ENCODE data around the gene SYNDIG1.

SYNDIG1 gene

DNA sequence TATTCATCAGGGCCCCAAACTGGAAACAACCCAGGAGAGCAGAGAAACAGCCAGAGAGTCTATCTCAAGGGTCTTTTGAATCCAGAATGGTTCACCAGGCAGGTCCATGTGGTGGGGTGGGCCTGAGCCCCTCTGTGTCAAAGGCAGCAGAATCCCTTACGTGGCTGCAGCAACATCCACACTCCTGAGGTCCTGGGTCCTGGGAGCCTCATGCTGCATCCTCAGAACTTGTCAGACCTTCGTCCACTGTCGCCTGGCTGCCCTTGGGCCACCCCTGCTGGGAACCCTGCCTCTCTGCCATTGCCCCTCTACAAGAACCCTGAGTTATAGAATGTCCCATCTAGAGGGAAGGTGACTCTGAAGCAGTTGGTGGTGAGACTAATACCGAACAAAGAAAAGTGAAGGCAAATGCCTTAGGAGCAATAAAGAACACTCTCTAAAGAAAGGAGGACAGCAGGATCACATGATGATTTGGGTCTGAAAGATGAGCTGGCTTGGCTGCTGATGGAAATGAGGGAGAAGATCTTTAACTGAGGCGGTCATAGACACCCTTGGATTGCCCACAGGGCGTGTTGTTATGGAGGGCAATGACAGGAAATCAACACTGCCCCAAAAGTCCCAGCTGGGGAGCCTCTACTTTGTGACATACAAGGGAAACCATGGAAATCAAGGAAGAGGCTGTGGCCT lies 161.2 kb downstream of the SYNDIG1 start:
- DNase-seq (ENCODE audit: low read depth in 2 of 2) = no peak

DNA sequence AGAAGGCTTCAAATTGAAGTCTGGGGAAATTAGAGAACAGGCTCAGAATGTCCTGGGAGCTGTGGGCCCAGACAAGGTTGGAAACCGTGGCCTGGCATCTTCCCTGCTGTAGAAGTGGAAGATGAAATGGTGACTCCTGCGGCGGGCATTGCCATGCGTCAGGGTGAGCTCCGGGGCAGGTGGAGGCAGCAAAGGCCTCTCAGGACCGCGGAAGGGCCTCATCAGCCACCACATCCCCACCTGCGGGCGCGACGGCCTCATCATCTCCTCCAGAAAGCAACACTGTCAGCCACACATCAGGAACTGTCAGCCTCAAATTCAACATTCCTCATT lies 161.7 kb downstream of the SYNDIG1 start:
- no peak for DNase-seq (ENCODE audit: low read depth in 2 of 2)

DNA sequence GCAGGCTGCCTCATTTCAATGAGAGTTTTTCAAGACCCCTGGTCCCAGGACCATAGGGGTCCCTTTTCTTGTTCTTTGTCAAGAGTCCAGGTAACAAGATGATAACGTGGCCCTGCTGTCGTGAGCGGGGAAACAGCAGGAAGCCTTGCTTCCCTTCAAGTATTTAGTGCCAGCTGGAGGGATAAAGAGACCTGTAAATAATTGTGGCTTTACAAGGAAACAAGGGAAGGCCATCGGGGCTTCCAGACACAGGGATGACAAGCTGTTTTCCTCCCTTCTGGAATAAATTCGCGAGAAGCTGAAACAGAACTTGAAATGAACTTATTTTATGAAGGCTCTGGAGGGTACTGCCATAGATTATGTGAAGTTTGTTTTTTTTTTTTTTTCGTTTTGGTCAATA lies 163.2 kb downstream of the SYNDIG1 start:
- no peak for DNase-seq (ENCODE audit: low read depth in 2 of 2)

DNA sequence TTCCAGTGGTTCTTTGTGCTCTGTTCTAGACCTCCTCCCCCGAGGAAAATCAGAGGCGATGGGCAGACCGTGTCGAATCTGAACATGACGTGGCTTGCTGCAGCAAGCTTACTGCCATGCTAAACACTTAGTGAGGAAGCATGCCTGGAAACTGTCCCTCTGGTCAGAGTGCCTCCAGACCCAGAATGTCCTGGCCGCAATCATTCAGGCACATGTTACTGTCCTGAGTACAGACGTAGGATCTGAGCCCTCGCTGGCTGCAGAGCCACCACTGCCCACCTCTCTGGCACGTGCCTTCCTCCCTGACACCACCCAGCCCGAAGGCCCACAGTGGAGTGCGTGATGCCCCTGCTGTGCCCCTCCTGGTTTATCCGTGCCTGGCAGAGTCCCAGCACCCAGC lies 163.6 kb downstream of the SYNDIG1 start:
- DNase-seq (ENCODE audit: low read depth in 2 of 2) = no peak

DNA sequence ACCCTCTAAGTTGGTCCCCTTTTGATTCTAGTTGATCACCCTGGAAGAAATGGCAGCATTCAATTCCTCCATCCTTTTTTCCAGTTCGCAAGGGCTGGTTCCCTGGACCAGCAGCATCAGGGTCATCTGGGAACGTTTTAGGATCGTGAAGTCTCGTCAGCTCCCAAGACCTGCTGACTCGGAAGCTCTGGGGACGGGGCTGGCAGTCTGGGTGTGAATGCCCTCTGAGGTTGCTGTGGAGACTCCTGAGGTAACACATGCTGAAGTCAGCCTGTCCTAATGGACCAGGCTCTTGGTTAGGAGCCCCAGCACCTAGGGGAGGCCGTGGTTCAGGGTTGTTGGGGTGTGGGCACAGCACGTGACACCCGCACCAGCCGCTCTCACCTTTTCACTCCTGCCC lies 164.1 kb downstream of the SYNDIG1 start:
- no peak for DNase-seq (ENCODE audit: low read depth in 2 of 2)

DNA sequence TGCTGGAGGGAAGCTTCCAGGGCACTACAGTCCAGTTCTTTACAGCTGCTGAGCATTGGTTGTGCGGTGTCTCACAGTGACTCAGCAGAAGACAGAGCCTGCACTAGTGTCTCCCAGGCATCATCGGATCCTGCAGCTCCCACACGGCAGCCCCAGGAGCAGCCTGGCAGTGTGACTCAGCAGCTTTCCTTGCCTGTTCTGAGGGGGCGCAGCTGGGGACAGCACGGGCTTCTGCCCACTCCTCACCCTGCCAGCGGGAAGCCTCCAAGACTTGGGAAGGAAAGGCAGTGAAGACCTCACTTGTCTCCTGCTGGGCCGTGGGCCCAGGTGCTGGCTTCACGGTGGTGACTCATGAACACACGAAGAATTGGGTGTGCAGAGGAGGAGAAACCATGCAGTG lies 165.4 kb downstream of the SYNDIG1 start:
- DNase-seq (ENCODE audit: low read depth in 2 of 2) = no peak

DNA sequence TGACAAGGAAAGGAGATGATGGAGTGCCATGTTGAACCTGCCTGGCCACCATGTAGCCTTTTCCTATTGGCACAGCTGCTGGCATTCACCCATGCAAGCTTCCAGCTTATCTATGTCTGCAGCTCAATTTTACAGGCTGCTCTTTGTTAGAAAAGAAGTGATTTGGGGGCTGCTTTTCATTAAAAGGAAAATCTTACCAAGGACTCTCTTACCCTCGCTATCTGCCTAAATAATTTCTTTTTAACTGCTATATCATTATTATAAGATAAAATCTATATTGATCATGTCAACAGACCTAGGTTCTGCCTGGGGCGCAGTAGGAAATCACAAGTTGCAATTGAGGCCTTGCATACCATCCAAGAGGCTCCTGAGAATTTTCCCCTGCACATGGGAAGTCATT lies 167.2 kb downstream of the SYNDIG1 start:
- no peak for DNase-seq (ENCODE audit: low read depth in 2 of 2)

DNA sequence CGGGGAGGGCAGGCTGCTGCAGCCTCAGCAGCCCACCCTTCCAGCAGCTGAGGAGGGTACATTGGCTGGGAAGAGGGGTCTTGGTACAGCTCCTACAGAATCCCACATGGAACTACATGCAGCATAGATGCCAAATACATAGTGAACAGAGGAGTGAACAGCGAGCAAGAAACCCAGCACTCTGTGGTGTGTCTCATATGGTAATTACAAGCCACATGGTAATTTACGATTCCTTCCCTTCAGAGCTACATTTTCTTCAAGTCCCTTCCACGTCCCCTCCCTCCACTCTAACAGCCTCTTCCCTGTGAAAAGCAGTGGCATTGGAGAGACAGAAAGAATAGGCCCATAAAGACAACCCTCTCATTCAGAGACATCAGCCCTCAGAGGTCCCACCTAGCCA lies 167.7 kb downstream of the SYNDIG1 start:
- no peak for DNase-seq (ENCODE audit: low read depth in 2 of 2)

DNA sequence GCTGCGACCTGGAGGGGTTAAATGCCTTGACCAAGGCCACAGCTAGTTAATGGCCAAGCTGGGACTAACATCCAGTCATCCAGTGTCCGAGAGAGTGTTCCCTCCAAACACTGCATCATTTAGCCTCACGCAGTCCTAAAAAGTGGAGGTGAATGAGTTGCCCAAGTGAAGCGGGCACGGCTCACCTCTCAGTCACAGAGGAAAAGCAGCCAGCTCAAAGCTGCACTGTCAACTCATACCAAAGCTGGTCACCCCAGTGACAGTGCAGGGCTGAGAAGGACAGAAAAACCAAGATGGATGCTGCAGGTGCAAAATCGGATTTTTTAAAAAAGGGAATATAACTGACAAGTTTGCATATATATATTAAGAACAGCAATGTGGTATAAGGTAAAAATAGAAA lies 168.5 kb downstream of the SYNDIG1 start:
- DNase-seq (ENCODE audit: low read depth in 2 of 2) = no peak

DNA sequence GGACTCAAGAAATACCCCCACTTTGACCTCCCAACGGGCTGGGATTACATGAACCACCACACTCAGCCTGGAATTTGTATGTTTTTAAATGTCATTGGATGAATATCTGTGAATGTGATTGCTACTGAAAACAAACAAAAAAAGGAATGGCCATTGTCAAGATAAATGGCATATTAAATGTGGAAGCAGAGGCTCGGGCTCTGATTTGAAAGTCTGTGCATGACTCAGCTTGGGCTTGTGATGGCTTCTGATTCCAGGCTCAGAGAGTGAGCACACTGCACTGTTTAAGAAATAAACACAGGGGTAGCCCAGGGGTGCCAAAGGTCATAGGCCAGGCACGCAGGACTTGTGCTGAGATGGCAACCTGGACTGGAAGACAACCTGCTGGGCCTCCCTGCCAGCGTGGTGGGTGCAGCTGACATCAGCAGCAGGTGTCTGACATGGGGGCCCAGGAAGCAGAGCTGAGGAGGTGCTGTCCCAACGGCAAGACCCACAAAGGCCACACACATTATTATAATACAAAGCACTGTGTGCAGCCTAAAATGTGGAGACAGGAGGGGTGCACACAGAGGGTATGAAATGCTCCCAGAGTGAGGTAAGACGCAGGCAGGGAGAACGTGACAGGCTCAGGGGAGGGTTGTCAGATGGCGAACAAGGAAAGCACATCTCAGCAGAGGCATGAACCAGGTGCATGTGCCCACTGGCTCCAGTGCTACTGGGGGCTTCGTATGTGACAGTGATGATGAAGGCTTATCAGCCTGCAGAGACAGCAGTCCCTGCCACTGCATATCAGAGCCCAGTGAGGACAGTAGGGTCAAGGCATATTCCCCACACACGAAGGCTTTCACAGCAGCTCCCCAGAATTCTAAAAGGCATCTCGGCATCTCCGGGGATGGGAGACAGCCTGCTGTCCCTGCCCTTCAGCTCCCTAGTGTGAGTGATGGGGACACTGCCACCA lies 169.4 kb downstream of the SYNDIG1 start:
- DNase-seq (ENCODE audit: low read depth in 2 of 2) = no peak

DNA sequence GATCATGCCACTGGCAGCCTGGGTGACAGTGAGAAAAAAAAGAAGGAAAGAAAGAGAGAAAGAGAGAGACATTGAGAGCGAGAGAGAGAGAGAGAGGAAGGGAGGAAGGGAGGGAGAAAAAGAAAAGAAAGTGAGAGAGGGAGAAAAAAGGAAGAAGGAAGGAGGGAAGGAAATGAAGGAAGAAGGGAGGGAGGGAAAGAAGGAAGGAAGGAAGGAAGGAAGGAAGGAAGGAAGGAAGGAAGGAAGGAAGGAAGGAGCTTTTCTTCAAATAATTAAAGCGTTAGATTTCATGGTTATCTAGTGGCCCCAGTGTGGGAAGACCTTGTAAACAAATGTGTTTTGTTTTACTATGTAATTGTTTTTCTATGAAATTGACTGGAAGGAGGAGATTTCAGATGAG lies 170.8 kb downstream of the SYNDIG1 start:
- DNase-seq (ENCODE audit: low read depth in 2 of 2) = no peak

DNA sequence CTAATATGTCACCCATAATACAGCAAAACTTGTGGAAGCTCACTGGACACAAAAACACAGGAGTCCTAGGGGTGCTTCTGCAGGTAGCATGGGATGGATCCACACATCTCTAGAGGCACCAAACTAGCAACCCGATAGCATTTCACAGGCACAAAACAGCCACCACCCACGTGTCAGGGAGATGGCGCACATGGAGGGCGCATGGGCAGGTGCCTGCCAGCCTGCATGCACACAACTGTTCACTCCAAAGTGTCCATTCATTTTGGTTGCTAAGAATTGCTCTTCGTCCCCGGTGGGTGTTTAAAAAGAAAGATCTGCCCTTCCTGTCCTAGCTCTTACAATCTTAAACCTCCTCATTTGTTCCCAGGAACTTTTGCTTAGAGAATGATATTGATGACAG lies 171.3 kb downstream of the SYNDIG1 start:
- DNase-seq (ENCODE audit: low read depth in 2 of 2) = no peak

DNA sequence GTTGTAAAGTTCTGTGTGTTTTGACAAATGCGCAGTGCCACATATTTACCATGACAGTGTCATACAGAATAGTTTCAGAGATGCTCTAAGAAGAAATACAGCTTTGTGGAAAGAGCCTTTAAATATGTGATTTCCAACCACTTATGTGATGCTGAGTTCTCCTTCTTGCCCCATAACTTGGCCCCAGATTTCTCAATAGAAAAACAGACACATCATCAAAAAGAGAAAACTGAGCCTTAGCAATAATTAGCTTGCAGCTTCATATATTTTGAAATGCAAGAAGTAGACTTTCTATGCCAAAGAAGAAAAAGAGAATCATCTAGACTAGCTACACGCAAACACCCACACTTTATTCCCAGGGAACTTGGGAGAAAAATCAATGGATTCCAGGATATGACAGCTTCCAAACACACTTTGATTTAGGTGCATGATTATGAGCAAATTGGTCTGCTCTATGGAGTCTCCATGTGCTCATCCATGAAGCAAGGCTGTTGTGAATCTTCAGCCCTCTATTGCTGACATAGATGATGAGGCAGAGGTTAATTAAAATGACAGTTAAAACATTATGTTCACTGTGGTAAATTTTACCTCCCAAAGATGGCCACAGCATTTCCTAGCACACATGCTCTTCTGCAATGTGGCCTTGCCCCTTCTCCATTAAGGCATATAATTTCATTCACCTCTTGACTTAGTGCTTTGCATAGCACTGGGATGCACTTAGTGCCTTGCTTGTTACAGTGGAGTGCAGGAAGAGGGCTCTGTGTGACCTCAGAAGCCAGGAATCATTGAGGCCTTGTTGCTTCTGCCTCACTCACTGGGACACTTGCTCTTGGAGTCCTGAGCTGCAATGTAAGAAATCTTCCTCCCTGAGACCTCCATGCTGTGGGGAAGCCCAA lies 174.6 kb downstream of the SYNDIG1 start:
- DNase-seq (ENCODE audit: low read depth in 2 of 2) = no peak

DNA sequence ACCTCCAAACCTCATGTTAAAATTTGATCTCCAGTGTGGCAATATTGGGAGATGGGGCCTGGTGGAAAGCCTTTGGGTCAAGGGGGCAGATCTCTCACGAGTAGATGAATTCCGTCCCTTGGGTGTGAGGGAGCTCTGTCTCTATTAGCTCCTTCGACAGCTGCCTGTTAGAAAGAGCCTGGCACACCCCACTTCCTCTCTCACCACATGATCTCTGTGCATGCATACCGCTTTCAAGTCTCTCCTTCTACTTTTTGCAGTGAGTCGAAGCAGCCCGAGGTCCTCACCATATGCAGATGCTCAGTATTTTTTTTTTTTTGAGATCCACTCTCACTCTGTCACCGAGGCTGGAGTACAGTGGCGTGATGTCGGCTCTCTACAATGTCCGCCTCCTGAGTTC lies 176.9 kb downstream of the SYNDIG1 start:
- DNase-seq (ENCODE audit: low read depth in 2 of 2) = no peak

DNA sequence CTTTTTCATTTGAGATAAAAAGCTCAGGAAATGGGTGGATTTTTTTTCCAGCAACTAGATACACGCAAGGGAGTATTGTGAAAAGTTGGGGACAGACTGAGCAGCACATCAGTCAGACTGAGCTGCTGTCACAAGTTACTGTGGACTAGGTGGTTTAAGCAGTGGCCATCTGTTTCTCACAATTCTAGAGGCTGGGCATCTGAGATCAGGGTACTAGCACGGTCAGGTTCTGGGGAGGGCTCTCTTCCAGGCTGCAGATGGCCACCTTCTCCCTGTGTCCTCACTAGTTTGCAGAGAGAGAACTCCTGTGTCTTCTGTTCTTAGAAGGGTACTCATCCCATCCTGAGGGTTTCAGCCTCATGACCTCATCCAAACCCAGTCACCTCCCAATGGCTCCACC lies 178.3 kb downstream of the SYNDIG1 start:
- DNase-seq (ENCODE audit: low read depth in 2 of 2) = no peak

DNA sequence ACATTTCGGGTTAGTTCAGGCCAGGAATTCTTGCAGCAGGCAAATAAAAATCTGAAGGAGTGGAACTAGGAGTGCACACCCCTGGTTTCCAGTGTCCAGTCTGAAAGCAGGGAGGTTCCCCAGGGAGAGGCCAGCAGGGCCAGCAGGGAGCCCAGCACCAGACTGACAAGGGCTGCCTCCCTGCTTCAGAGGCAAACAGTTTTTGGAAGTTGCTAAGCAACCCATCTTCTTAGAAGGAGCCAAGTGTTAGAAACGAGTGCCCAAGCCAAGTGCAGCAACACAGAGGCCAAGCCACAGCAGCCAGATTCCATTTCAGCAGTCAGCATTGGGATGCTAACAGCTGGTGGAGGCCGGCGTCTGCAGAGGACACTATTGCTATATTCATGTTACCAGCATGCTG lies 179.1 kb downstream of the SYNDIG1 start:
- DNase-seq (ENCODE audit: low read depth in 2 of 2) = no peak

DNA sequence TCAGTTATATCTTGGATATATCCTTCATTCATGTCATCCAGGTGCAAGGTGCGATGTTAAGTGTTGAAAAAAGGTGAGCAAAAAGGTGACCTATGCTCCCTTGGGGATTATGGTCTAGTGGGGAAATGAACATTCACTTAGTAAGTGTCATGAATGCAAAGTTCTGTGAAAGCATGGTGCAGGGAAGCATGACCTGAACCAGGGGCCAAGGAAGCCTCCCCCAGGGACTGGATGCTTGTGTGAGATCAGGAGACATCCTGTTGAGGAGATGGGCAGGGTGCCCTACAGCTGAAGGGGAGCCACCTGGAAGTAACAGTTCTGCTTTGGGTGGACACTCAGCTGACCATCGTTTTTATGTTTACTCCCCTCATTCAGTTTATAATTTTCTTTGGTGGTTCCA lies 179.5 kb downstream of the SYNDIG1 start:
- no peak for DNase-seq (ENCODE audit: low read depth in 2 of 2)

DNA sequence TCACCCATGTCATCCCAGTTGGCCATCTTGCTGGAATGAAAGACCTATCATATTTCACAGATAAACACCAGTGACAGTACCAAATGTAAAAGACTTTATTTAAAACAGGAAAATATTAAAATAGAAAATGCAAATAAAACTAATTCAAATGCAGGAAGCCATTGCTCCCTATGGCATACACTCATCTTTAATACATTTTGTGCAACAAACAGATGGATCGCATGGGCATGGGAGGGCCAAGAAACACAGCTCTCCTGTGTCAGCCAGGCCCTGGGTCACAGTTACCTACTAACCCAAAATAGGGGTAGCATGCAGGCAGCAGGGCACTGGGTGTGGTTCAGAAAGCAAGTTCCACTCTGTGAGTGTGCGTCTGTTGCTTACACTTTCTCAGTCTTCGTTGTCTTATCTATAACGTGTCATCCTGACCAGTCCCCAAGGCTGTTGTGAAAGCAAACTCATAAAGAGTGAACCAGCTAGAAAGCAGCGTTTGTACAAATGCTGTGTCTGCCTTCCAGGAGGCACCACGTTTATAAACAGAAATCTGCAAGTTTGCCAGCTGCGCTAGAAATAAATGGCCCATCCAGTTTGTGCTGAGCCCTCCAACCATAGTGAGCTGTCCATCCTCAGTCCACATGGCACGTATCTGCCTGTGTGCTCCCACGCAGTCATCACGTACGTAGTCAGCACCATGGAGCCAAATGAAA lies 180.5 kb downstream of the SYNDIG1 start:
- no peak for DNase-seq (ENCODE audit: low read depth in 2 of 2)

DNA sequence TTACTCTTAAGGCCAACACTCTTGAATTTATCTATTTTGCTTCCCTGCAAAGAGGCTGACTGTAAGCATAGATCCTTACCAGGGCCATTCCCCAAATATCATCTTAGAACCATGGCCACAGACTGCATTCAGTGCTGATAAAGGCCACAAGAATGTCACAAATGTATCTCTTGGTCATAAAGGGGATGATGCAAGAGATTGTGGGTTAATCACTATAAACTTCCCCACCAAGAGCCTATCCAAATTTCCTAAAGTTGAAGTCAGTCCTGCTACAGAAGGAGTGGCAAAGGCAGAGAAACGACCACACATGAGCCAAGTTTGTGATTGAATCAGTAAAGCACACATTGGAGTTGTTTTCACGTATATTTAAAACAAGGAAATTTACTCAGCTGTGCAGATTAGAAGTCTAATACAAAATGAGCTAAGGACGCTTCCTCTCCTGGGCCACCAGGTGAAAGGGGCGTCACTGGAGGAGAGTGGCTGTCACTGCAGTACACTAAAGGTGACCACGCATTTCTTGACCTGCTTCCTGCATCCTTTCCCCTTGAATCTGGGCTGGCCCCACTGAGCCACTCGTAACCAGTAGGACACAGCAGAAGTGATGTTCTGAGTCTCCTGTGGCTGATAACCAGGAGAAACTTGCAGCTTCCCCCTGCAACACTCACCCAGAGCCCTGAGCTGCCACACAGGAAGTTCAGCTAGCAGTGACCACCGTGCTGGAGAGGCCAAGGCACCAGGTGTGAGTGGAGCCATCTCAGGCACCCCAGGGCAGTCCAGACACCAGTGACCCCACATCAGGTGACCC lies 181.9 kb downstream of the SYNDIG1 start:
- no peak for DNase-seq (ENCODE audit: low read depth in 2 of 2)

DNA sequence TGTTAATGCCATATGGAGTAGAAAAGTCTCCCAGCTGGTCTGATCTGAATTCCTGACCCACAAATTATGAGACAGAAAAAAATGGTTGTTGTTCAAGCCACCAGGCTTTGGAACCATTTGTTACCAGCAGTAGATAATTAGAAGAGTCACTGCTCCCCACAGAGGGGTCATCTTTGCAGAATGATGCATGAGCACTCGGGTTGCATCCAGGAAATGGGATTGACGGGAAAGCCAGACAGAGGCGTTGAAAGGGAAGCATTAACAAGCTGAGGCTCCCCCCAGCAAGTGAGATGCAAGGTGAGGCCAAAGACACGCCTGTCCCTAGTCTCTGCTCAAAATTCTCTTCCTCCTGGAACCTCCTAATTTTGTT lies 182.5 kb downstream of the SYNDIG1 start:
- DNase-seq (ENCODE audit: low read depth in 2 of 2) = no peak

DNA sequence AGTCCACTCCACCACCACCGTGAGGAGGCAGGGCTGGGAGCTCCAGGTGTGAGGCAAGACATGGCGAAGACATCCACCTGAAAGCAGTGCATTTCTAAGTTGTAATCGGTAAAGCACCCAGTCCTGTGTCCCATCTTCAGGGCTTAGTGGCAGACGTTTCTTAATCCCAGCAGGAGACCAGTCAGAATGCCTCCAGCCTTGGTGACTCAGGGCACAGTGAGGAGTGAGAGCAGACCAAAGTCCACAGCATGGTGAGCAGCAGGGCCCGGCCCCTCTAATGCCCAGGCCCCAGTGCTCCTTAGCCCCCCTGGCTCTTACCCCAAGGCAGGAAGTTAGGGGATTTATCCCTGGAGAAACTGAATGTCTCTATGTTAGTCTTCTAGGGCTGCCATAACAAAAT lies 183.9 kb downstream of the SYNDIG1 start:
- DNase-seq (ENCODE audit: low read depth in 2 of 2) = no peak
